ENCODE measurements around the gene LINC01488.

- TF ChIP-seq CTCF (IDR thresholded peaks at IDR 0.05): no peak
- no peak for TF ChIP-seq POLR2A (IDR thresholded peaks at IDR 0.05)
Measured at GRCh38 chr11:69450857-69451220, 30.6 kb upstream of the LINC01488 start.
